NCI-H446 treated with DMSO at 0.1 percent for 48 hours (cell line): Measurements from ENCODE around the gene HSP90AA1.

ENCODE experiments used
- DNase-seq: peaks from one replicate; lab custom pipeline; 2025; lab: John Stamatoyannopoulos, UW

The HSP90AA1 gene

DNA sequence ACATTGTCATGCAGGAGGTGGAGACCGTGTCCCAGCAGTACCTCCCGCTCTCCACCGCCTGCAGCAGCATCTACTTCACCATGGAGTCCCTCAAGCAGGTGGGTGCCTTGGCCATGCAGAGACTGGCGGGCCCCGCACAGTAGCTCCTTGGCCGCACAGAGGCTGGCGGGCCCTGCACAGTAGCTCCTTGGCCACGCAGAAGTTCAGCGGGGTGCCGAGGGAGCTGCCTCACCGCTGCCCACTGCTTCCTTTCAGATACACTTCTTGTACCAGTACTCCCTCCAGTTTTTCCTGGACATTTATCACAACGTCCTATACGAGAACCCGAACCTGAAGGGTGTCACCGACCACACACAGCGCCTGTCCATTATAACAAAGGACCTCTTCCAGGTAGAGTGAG, 47.7 kb downstream of the HSP90AA1 start:
- no peak for DNase-seq

DNA sequence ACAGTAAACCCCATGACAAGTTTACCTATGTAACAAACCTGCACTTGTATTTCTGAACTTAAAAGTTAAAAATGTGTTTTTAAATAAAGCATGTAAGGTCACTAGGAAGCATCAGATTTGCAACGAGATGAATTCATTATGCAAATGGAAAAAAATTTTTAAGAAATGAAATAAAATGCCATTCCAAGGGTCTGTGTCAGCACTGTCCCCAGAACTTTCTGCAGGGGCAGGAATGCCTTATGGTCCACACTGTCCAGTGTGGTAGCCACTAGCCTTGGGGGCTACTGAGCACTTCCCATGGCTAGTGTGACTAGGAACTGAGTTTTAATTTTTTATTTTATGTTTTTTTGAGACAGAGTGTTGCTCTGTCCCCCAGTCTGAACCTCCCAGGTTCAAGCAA, 49.2 kb downstream of the HSP90AA1 start:
- no peak for DNase-seq

DNA sequence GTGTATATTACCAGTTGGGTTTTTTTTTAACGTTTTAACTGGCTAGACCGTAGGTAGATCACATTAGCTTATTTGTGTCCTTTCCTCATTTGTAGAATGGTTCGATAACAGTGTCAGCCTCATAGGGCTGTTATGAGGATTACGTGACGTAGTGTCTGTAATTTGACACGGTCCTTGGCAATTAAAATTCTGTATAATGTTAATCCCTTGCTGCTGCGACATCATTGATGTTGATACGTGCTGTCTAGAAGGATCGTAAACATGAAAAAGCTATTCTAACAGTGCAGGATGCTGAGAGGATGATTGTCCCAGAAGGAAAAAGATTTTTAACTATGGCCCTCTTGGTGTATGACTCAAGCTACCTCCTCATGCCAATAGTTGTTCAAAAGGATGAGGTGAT, 50.9 kb downstream of the HSP90AA1 start:
- no peak for DNase-seq

DNA sequence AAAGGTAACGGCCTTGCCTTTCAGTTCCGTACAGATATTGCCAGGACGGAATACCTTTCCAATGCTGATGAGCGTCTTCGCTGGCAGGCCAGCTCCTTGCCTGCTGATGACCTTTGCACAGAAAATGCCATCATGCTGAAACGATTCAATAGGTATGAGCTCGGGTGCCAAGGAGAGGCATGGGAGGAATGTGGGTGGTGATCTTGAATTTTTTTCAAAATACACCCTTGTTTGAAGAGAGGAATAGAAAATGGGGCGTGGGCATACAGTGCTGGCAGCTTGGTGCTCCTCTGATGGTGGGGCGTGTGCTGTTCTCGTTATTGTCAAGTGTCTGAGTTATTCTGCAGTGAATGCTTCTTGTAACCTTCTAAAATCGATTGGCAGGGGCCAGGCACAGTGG, 52.5 kb downstream of the HSP90AA1 start:
- no peak for DNase-seq

DNA sequence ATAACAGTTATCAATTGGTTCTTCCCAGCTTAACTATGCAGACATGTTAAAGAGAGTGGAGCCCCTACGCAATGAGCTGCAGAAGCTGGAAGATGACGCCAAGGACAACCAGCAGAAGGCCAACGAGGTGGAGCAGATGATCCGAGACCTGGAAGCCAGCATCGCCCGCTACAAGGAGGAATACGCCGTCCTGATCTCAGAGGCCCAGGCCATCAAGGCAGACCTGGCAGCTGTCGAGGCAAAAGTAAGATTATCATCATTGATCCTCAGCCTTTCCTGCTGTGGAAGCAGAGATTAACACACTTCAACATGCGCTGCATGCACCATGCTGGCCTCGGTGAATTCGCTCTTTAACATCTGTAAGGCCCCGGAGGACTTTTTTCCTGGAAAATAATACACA, 53.6 kb downstream of the HSP90AA1 start:
- DNase-seq = no peak
